Neural cell (in vitro differentiated cells): Measurements from ENCODE around the gene MAML2. TPM values are rescaled to one million over a fixed set of nuclear protein-coding genes. Genes with fewer than 3 reads are reported as not detected.

Source experiments
- H2AFZ ChIP-seq: fragments of 200-600, 300-800 bp; sonication (generic), shearing (Covaris generic); 2 replicates; pipeline ENCODE4 v1.6.0; 2014; ENCODE audit warnings: low read depth, mild to moderate bottlenecking, antibody characterized with exemption, low read length, moderate library complexity
- H3F3A ChIP-seq: fragments of 200-600 bp; shearing (Covaris generic); 2 replicates; pipeline ENCODE4 v1.6.1; 2016; ENCODE audit warnings: mild to moderate bottlenecking, moderate library complexity, mixed read lengths, antibody characterized with exemption, low read length; ENCODE audit not compliant: insufficient read depth, poor library complexity, severe bottlenecking
- H3K27ac ChIP-seq: fragments of 200-600, 300-800 bp; sonication (generic), shearing (Covaris generic); 2 replicates; pipeline ENCODE4 v1.5.1; 2014; ENCODE audit warnings: mild to moderate bottlenecking, low read length, moderate library complexity
- H3K27me3 ChIP-seq: fragments of 300-800, 200-600 bp; sonication (generic), shearing (Covaris generic); 2 replicates; pipeline ENCODE4 v1.6.0; 2014; ENCODE audit warnings: mild to moderate bottlenecking, low read depth, low read length, moderate library complexity; ENCODE audit not compliant: insufficient read depth
- H3K36me3 ChIP-seq: fragments of 300-800, 200-600 bp; sonication (generic), shearing (Covaris generic); 2 replicates; pipeline ENCODE4 v1.5.1; 2014; ENCODE audit warnings: mild to moderate bottlenecking, antibody characterized with exemption, low read length, moderate library complexity; ENCODE audit not compliant: insufficient read depth
- H3K4me2 ChIP-seq: fragments of 300-800, 200-600 bp; sonication (generic), shearing (Covaris generic); 2 replicates; pipeline ENCODE4 v1.6.0; 2014; ENCODE audit warnings: mild to moderate bottlenecking, low read length
- H3K4me3 ChIP-seq: fragments of 300-800, 200-600 bp; sonication (generic), shearing (Covaris generic); 2 replicates; pipeline ENCODE4 v1.5.1; 2014; ENCODE audit warnings: mild to moderate bottlenecking, low read length, moderate library complexity
- H3K79me2 ChIP-seq: fragments of 200-600 bp; shearing (Covaris generic); replicated peaks from 2 replicates; pipeline ENCODE4 v1.6.0; 2014; ENCODE audit warnings: mild to moderate bottlenecking, low read length, moderate library complexity; ENCODE audit not compliant: insufficient read depth
- H3K9ac ChIP-seq: fragments of 300-800, 200-600 bp; sonication (generic), shearing (Covaris generic); 2 replicates; pipeline ENCODE4 v1.6.1; 2016; ENCODE audit warnings: mild to moderate bottlenecking, low read length, mixed read lengths
- H3K9me2 ChIP-seq: fragments of 200-600 bp; shearing (Covaris generic); 2 replicates; pipeline ENCODE4 v1.6.1; 2016; ENCODE audit warnings: mild to moderate bottlenecking, low read length, mixed read lengths; ENCODE audit not compliant: insufficient read depth
- H3K9me3 ChIP-seq: fragments of 200-600, 300-800 bp; sonication (generic), shearing (Covaris generic); 2 replicates; pipeline ENCODE4 v1.6.1; 2016; ENCODE audit warnings: mild to moderate bottlenecking, mixed run types, low read length, moderate library complexity, mixed read lengths
- H4K20me1 ChIP-seq: fragments of 200-600 bp; shearing (Covaris generic); 2 replicates; pipeline ENCODE4 v1.6.1; 2016; ENCODE audit warnings: mild to moderate bottlenecking, mixed run types; ENCODE audit not compliant: insufficient read depth
- EP300 ChIP-seq: fragments of 450-650 bp; conservative IDR thresholded peaks from 2 replicates; pipeline ENCODE4 v1.6.1; 2014; ENCODE audit warnings: antibody characterized with exemption, mild to moderate bottlenecking, moderate library complexity; ENCODE audit not compliant: poor library complexity, severe bottlenecking
- EZH2 ChIP-seq: fragments of 200-600, 300-800 bp; shearing (Covaris generic), sonication (generic); IDR thresholded peaks from 2 replicates; pipeline ENCODE4 v1.6.1; 2014; ENCODE audit warnings: antibody characterized with exemption, low read length, borderline replicate concordance, mild to moderate bottlenecking; ENCODE audit not compliant: insufficient read depth, poor library complexity, severe bottlenecking
- MXI1 ChIP-seq: fragments of 450-650 bp; conservative IDR thresholded peaks from 2 replicates; pipeline ENCODE4 v1.6.1; 2014; ENCODE audit warnings: antibody characterized with exemption, mild to moderate bottlenecking; ENCODE audit not compliant: poor library complexity, severe bottlenecking
- POLR2AphosphoS5 ChIP-seq: IDR thresholded peaks from 2 replicates; pipeline ENCODE4 v1.6.1; 2012
- RAD21 ChIP-seq: fragments of 450-650 bp; conservative IDR thresholded peaks from 2 replicates; pipeline ENCODE4 v1.6.1; 2014; ENCODE audit warnings: antibody characterized with exemption, mild to moderate bottlenecking, moderate library complexity
- REST ChIP-seq: IDR thresholded peaks from 2 replicates; pipeline ENCODE4 v1.6.1; 2012; ENCODE audit warnings: borderline replicate concordance
- SMC3 ChIP-seq: fragments of 450-650 bp; conservative IDR thresholded peaks from 2 replicates; pipeline ENCODE4 v1.6.1; 2014; ENCODE audit warnings: antibody characterized with exemption, mild to moderate bottlenecking, moderate library complexity; ENCODE audit not compliant: poor library complexity
- TAF1 ChIP-seq: IDR thresholded peaks from 2 replicates; pipeline ENCODE4 v1.6.1; 2012; ENCODE audit warnings: low read depth
- polyA plus RNA-seq: library from polyadenylated mRNA; depleted of rRNA; stranded (reverse); fragments of >200 nt; gene quantifications from 2 replicates; pipeline ENCODE4 v1.2.3, GENCODE V29; 2014
- TF ChIP-seq, protein P1 (sequence below): fragments of 450-650 bp; IDR thresholded peaks from 2 replicates; pipeline ENCODE4 v1.5.1; 2014; ENCODE audit warnings: antibody characterized with exemption, mild to moderate bottlenecking, moderate library complexity; ENCODE audit not compliant: poor library complexity, severe bottlenecking

MAML2 gene
- polyA plus RNA-seq, 1 donor from 2014 or later = 3.6 TPM

DNA sequence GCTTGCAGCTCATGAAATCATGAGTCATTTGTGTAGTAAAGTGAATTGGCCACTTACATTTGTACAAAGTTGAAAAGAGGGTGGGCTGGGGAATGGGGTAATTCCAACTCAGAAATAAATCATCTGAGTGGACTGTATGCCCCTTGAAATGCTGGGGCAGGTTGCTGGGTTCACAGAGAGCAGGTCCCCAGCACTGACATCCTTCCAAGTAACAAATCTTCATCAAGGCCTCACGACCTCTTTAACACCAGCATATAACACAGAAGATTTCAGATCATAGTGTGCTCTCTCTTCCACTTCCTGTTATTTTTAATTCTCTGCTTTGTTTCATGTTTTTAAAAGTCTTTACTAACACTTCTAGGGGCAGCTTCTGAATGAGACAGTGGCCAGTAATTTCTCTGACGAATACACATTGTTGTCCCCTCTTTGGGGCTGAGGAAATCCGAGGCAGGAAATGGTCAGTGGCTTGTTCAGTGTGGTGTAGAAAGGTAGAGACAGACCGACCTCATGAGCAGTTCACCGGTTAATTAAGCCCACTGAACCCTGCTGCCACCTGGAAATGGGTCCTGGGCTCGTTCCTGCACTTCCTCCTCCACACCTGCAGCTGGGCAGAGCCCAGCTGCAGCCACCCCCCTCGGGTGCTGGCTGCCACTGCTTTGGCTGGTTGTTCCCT lies 127.7 kb downstream of the MAML2 start:
- Histone ChIP-seq H3K9ac (no peak overlapping the region), H3K79me2 (no peaks in the 10 kb centered on the region), H3K4me2 (no peak overlapping the region), H3F3A (no peaks in the 10 kb centered on the region), H3K4me3 (no peak overlapping the region), H2AFZ (no peak overlapping the region), H3K36me3 (no peaks in the 10 kb centered on the region), H3K9me2 (no peaks in the 10 kb centered on the region), H3K27me3 (no peaks in the 10 kb centered on the region), H3K9me3 (no peaks in the 10 kb centered on the region), H3K27ac (no peak overlapping the region), H4K20me1 (no peaks in the 10 kb centered on the region)
- TF ChIP-seq REST (no peak), MXI1 (no peak), RAD21 (no peak), SMC3 (no peak), EZH2 (no peak), TAF1 (no peak), POLR2AphosphoS5 (no peak), EP300 (no peak)
- TF ChIP-seq, protein P1, sequence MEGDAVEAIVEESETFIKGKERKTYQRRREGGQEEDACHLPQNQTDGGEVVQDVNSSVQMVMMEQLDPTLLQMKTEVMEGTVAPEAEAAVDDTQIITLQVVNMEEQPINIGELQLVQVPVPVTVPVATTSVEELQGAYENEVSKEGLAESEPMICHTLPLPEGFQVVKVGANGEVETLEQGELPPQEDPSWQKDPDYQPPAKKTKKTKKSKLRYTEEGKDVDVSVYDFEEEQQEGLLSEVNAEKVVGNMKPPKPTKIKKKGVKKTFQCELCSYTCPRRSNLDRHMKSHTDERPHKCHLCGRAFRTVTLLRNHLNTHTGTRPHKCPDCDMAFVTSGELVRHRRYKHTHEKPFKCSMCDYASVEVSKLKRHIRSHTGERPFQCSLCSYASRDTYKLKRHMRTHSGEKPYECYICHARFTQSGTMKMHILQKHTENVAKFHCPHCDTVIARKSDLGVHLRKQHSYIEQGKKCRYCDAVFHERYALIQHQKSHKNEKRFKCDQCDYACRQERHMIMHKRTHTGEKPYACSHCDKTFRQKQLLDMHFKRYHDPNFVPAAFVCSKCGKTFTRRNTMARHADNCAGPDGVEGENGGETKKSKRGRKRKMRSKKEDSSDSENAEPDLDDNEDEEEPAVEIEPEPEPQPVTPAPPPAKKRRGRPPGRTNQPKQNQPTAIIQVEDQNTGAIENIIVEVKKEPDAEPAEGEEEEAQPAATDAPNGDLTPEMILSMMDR = no peak

DNA sequence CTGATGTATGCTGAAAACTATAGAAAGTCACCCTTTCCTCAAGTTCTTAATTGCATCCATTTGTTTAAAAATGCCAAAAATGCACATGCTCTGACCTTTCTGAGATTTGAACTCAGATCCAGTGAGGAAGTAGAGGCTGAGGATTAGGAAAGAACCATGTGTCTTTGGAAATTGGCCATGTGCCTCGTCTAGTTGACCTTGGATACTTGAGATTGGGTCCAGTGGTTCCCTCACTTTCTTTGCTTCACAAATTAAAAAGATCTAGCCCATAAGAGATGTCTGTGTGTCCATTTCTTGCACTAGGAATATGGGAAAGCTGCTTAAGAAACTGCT lies 128.3 kb downstream of the MAML2 start:
- Histone ChIP-seq H3K79me2 (no peaks in the 10 kb centered on the region), H3K9me3 (no peaks in the 10 kb centered on the region), H3F3A (no peaks in the 10 kb centered on the region), H3K9me2 (no peaks in the 10 kb centered on the region), H3K36me3 (no peaks in the 10 kb centered on the region), H4K20me1 (no peaks in the 10 kb centered on the region), H3K27ac (no peak overlapping the region), H3K9ac (no peak overlapping the region), H3K27me3 (no peaks in the 10 kb centered on the region), H2AFZ (no peak overlapping the region), H3K4me2 (no peak overlapping the region), H3K4me3 (no peak overlapping the region)
- TF ChIP-seq REST (no peak), EP300 (no peak), POLR2AphosphoS5 (no peak), EZH2 (no peak), MXI1 (no peak), TAF1 (no peak), SMC3 (no peak), RAD21 (no peak)
- TF ChIP-seq, protein P1 = no peak
